NB4 (cell line): ENCODE results near the gene TC2N.

Source experiments
- DNase-seq: peaks from one replicate; pipeline ENCODE4 v3.0.0; 2010; ENCODE audit warnings: low read depth
- H3K4me3 ChIP-seq: one replicate; pipeline ENCODE4 v1.5.1; 2011; ENCODE audit warnings: mild to moderate bottlenecking, low read depth, low read length, moderate library complexity
- MYC ChIP-seq: IDR thresholded peaks from 2 replicates; pipeline ENCODE4 v1.6.1; 2011; ENCODE audit warnings: low read depth, low read length
- POLR2A ChIP-seq: IDR thresholded peaks from 2 replicates; pipeline ENCODE4 v1.6.1; 2011; ENCODE audit warnings: mild to moderate bottlenecking; ENCODE audit not compliant: insufficient read length; ENCODE audit errors: extremely low read depth
- TF ChIP-seq, protein P1 (sequence below): IDR thresholded peaks from 2 replicates; pipeline ENCODE4 v1.6.1; 2011; ENCODE audit warnings: low read depth, low read length
- TF ChIP-seq, protein P2 (sequence below): IDR thresholded peaks from one replicate; pipeline ENCODE4 v1.5.1; 2012; ENCODE audit warnings: low read depth, low read length

TC2N gene

DNA sequence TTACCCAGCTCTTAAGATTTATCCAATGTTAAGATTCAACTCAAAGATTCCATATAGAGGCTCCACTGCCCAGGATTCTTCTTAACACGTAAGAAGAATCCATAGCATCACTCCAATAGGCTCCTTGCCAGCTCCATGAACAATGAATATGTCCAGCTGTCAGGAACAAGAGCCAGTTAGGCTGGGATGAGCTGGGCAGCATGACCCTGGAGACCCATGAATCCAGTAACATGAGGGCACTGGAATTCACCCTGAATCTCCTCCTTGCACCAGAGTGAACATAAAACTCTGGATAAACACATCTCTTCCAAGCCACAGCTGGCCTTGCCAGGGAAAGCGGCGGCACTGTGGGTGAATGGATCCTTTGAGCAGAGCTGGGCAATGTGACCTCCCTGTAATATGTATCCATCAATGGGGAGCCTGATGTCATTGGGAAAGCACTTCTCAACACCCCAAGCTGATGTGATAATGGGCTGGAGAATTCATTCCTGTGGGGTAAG, 24.4 kb upstream of the TC2N start:
- no peak overlapping the region for H3K4me3 ChIP-seq
- TF ChIP-seq POLR2A: no peak
- TF ChIP-seq, protein P1, sequence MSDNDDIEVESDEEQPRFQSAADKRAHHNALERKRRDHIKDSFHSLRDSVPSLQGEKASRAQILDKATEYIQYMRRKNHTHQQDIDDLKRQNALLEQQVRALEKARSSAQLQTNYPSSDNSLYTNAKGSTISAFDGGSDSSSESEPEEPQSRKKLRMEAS: no peak
- TF ChIP-seq, protein P2, sequence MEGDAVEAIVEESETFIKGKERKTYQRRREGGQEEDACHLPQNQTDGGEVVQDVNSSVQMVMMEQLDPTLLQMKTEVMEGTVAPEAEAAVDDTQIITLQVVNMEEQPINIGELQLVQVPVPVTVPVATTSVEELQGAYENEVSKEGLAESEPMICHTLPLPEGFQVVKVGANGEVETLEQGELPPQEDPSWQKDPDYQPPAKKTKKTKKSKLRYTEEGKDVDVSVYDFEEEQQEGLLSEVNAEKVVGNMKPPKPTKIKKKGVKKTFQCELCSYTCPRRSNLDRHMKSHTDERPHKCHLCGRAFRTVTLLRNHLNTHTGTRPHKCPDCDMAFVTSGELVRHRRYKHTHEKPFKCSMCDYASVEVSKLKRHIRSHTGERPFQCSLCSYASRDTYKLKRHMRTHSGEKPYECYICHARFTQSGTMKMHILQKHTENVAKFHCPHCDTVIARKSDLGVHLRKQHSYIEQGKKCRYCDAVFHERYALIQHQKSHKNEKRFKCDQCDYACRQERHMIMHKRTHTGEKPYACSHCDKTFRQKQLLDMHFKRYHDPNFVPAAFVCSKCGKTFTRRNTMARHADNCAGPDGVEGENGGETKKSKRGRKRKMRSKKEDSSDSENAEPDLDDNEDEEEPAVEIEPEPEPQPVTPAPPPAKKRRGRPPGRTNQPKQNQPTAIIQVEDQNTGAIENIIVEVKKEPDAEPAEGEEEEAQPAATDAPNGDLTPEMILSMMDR: no peak
- DNase-seq: no peak

DNA sequence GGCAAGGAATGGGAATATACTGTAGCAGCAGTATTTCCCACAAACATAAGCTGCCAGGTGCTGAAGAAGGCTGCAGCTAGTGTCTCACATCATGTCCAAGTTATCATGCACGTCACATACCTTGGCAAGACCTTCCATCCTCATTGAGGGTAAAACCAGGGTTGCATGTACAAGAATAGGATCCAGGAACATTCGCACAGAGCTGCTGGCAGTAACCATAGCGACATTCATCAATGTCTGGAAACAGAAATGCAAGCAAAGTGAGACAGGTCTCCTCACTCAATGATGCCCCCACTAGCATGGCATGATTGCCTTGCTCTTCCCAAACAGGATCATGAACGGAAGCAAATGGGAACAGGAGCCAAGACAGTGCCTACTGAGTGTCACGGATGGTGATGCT, 23.8 kb upstream of the TC2N start:
- no peak for DNase-seq
- TF ChIP-seq, protein P2: no peak
- no peak for TF ChIP-seq MYC
- TF ChIP-seq, protein P1: no peak
- no peak for TF ChIP-seq POLR2A
- no peak overlapping the region for H3K4me3 ChIP-seq

DNA sequence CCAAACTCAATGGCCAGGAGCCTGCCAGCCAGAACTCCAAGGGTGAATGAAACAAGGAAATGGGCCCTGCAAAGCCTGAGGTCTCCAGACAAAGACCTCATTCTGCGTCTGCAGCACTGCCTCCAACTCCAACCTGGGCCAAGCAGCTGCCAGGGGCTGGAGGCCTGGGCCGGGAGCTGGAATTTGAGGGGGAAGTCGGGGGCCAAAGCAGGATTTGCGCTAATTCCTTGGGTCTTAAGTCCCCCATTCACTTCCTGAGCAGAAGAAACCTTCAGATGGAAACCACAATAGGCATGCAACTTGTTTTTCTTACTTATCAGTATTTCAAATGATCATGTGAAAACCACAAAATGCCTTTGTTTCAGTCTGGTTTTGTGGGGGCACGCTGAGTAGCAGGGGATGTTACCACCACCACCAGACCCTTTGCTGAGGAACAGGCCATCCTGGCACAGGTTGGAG, 23.0 kb upstream of the TC2N start:
- no peak for DNase-seq
- TF ChIP-seq, protein P2: no peak
- TF ChIP-seq MYC: no peak
- TF ChIP-seq, protein P1: no peak
- no peak for TF ChIP-seq POLR2A
- H3K4me3 ChIP-seq: no peak overlapping the region

DNA sequence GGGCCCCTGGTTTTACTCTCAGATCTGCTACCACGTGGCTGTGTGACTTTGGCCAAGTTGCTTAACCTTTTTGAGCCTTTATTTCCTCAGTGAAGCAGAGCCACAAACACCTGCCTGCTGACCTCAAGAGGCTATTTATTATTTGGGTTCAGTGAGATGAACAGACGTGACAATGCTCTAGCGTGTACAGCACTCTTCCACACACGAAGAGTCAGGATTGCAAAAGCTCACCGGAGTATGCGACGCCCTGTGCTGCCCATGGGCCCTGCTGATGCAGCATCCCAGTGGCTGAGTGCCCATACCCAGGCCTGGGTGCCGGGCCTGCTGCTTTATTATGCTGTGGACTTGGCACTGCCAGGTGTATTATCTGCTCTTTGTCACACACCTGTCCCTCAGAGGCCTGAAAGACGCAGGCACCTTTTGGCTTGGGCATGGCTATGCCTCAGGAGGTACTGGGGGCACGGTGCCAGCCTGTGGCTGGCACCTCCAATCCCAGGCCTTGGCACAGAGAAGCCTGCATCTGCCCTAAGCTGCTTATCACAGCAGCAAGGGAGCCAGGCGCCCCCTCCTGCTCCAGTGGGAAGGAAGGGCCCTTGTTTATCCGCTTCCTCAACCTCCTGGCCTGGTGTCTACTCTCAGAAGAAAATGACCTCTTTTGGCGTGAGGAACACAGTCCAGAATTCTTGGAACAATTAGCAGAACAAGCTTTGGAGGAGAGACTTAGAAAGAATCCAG, 22.3 kb upstream of the TC2N start:
- TF ChIP-seq MYC: no peak
- no peak for TF ChIP-seq POLR2A
- TF ChIP-seq, protein P1: no peak
- TF ChIP-seq, protein P2: no peak
- H3K4me3 ChIP-seq: no peak overlapping the region
- no peak for DNase-seq

DNA sequence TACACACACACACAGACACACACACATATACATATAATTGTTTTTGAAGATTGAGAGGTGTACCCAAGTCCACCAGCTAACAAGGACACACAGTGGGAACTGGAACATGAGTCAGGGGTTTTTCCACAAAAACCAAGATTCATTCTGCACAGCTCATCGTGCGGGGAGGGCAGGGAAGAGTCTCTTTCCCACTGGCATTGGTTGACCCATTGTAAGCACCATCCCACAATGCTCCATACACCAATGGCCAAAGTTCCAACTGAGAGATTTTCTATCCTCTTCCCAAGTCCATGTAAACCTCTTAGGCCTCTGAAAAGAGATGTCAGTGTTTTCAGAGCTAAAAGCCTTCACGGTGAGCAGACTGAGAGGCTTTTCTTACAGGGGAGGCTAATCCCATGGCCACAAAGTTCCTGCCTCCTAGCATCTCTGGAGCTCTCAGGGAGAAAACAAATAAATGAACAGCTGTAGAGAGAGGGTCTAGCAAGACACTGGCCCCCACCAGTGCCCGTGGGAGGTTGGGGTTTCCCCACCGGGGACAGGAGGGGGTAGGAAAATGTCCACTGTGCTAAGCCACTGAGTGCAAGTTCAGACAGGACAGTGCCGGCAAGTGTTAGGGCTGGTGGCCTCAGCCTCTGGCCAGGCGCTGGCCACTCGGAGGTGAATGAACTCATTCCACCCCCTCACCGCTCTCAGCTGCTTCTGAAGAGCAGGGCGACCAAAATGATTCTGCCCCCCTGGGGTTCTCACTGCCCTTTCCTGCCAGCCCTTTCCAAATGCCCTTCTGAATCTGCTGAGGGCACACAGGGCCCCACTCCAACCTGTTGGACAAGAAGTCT, 21.5 kb upstream of the TC2N start:
- DNase-seq: no peak
- TF ChIP-seq MYC: no peak
- TF ChIP-seq, protein P1: no peak
- TF ChIP-seq, protein P2: no peak
- no peak for TF ChIP-seq POLR2A
- H3K4me3 ChIP-seq: no peak overlapping the region
